ENCODE measurements around the gene MYBPH. TPM values are rescaled to one million over a fixed set of nuclear protein-coding genes. Genes with fewer than 3 reads are reported as not detected.

MYBPH gene
- total and polyA plus RNA-seq, 2 experiments from 2014 or later: not detected

DNA sequence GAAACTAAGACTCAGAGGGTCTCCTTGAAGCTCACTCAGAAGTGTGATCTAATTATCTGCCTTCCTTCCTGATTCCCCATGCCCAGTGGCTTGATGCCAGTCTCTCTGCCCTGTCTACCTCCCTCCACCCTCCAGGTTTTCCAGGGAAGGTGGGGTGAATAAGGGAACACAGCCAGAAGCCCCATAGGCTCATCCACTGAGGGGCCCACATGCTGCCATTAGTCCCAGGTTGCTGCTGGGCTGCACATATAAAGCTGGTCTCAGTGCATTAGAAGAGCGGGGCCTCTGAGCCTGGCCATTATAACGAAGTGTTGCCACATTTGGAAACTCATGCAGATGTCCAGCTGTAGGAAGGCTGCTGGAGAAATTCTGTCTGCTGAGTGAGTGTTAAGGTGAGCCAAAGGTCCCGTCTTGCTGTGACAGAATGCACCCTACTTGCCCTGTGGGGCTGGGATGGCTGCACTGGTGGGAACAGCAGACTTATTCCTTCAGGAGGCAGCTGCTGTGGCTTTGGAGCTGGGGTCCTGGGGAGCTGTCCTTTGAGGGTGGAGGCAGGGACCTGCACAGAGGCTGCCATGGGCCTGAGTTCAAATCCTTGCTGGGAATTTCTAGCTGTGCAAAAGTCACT, 45.2 kb downstream of the MYBPH start:
- DNase-seq (ENCODE audit: low spot score): no peak
- H3K36me3 Mint-ChIP-seq (ENCODE audit: low read depth): no peaks in the 10 kb centered on the region
- Histone ChIP-seq H3K79me2 (replicated peaks; ENCODE audit: insufficient read depth) (no peaks in the 10 kb centered on the region), H3K27ac (ENCODE audit: low read depth) (no peak overlapping the region), H3K4me3 (no peak overlapping the region), H3K9me2 (ENCODE audit: insufficient read depth) (no peaks in the 10 kb centered on the region), H3K4me2 (no peak overlapping the region), H3K36me3 (ENCODE audit: insufficient read depth) (no peaks in the 10 kb centered on the region), H3K27me3 (ENCODE audit: insufficient read depth) (peaks cover 35% of the 10 kb centered on the region), H3K4me1 (ENCODE audit: insufficient read depth) (peaks cover 23% of the 10 kb centered on the region), H3F3A (replicated peaks; ENCODE audit: low read depth) (0 out of 2 replicates have a peak, but pooled peaks cover 3% of the 10 kb centered on the region), H4K20me1 (replicated peaks; ENCODE audit: insufficient read depth) (no peaks in the 10 kb centered on the region), H2AFZ (no peak overlapping the region)
- ATAC-seq: no peak
- H3K27ac Mint-ChIP-seq: no peak overlapping the region
- TF ChIP-seq CTCF (conservative IDR thresholded peaks at IDR 0.05; ENCODE audit: low read depth in 2 of 2) (no peak), EZH2phosphoT487 (IDR thresholded peaks at IDR 0.05; ENCODE audit: unreplicated experiment) (no peak), ZNF462 (CRISPR knock-in tag; IDR thresholded peaks at IDR 0.05) (no peak), CREB1 (CRISPR knock-in tag; IDR thresholded peaks at IDR 0.05; ENCODE audit: low read depth) (no peak), POLR2AphosphoS5 (IDR thresholded peaks at IDR 0.05; ENCODE audit: low read depth) (no peak), NANOG (IDR thresholded peaks at IDR 0.05; ENCODE audit: borderline replicate concordance) (no peak), ZNF331 (CRISPR knock-in tag; IDR thresholded peaks at IDR 0.05; ENCODE audit: low read depth) (no peak), ZNF114 (CRISPR knock-in tag; IDR thresholded peaks at IDR 0.05) (no peak), JUNB (IDR thresholded peaks at IDR 0.05; ENCODE audit: unreplicated experiment) (no peak), STAT1 (IDR thresholded peaks at IDR 0.05; ENCODE audit: unreplicated experiment) (no peak), ETS1 (IDR thresholded peaks at IDR 0.05) (no peak), EZH2 (IDR thresholded peaks at IDR 0.05; ENCODE audit: low read depth, unreplicated experiment) (no peak)
- TF ChIP-seq, protein P1, sequence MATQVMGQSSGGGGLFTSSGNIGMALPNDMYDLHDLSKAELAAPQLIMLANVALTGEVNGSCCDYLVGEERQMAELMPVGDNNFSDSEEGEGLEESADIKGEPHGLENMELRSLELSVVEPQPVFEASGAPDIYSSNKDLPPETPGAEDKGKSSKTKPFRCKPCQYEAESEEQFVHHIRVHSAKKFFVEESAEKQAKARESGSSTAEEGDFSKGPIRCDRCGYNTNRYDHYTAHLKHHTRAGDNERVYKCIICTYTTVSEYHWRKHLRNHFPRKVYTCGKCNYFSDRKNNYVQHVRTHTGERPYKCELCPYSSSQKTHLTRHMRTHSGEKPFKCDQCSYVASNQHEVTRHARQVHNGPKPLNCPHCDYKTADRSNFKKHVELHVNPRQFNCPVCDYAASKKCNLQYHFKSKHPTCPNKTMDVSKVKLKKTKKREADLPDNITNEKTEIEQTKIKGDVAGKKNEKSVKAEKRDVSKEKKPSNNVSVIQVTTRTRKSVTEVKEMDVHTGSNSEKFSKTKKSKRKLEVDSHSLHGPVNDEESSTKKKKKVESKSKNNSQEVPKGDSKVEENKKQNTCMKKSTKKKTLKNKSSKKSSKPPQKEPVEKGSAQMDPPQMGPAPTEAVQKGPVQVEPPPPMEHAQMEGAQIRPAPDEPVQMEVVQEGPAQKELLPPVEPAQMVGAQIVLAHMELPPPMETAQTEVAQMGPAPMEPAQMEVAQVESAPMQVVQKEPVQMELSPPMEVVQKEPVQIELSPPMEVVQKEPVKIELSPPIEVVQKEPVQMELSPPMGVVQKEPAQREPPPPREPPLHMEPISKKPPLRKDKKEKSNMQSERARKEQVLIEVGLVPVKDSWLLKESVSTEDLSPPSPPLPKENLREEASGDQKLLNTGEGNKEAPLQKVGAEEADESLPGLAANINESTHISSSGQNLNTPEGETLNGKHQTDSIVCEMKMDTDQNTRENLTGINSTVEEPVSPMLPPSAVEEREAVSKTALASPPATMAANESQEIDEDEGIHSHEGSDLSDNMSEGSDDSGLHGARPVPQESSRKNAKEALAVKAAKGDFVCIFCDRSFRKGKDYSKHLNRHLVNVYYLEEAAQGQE (IDR thresholded peaks at IDR 0.05; ENCODE audit: unreplicated experiment): no peak
- peaks cover 30% of the 10 kb centered on the region for H3K4me1 Mint-ChIP-seq
- H3K27me3 Mint-ChIP-seq (ENCODE audit: insufficient read depth, low read depth, poor library complexity): peaks cover 37% of the 10 kb centered on the region
- H3K4me3 Mint-ChIP-seq: no peak overlapping the region
- H3K9me3 Mint-ChIP-seq: no peaks in the 10 kb centered on the region
